B cell (primary cell): ENCODE measurements around the gene MON1B. TPM values are rescaled to one million over a fixed set of nuclear protein-coding genes. Genes with fewer than 3 reads are reported as not detected.
A peak's percentile ranks its signal among the peaks of the same experiment; 100 is the strongest.

Source experiments
- ATAC-seq: fragments of 200-7000 bp; cut with Tn5 transposase; one replicate; pipeline ENCODE4 v1.10.0; 2021; ENCODE audit warnings: low read depth, mild to moderate bottlenecking, moderate number of reproducible peaks, moderate library complexity
- CTCF ChIA-PET: fragments of 350-600 bp; sonication (Branson Sonifier 250); formaldehyde crosslinking; loops from one replicate; lab custom pipeline; 2021; ENCODE audit warnings: antibody characterized with exemption, inconsistent platforms; lab: Charles Lee
- POLR2A ChIA-PET: fragments of 350-600 bp; sonication (Branson Sonifier 250); formaldehyde crosslinking; loops from one replicate; lab custom pipeline; 2021; ENCODE audit warnings: antibody characterized with exemption; lab: Charles Lee
- DNase-seq: peaks from one replicate; pipeline ENCODE4 v3.0.0; 2013
- H2AFZ ChIP-seq: 2 replicates; pipeline ENCODE4 v1.6.1; 2012; ENCODE audit warnings: mild to moderate bottlenecking, low read depth, low read length; ENCODE audit not compliant: insufficient read depth, poor library complexity, severe bottlenecking
- H3K27ac ChIP-seq, 2 donors: 1 replicate in 1 of 2; 2 replicates in 1 of 2; pipeline ENCODE4 v1.5.1; 2012 to 2013; ENCODE audit warnings: low read length in 2 of 2, mild to moderate bottlenecking in 2 of 2, moderate library complexity in 1 of 2
- H3K27me3 ChIP-seq, 4 experiments: fragments of 200-600 bp in 1 of 4; sonication (generic) in 1 of 4; replicated peaks in 1 of 4; 1 replicate in 2 of 4; 2 replicates in 2 of 4; pipeline versions ENCODE4 v1.6.1 to v1.7.0; 2013 to 2016; ENCODE audit warnings: low read length in 3 of 4, mild to moderate bottlenecking in 2 of 4, mixed read lengths in 1 of 4, moderate library complexity in 1 of 4; ENCODE audit not compliant: insufficient read depth in 4 of 4, control insufficient read depth in 3 of 4; ENCODE audit errors: control extremely low read depth in 1 of 4
- H3K36me3 ChIP-seq, 2 experiments: replicated peaks in 1 of 2; 1 replicate in 1 of 2; 2 replicates in 1 of 2; pipeline versions ENCODE4 v1.6.1 to v1.7.1; 2013; ENCODE audit warnings: low read length in 1 of 2; ENCODE audit not compliant: insufficient read depth in 2 of 2, control insufficient read depth in 1 of 2; ENCODE audit errors: control extremely low read depth in 1 of 2, extremely low read depth in 1 of 2
- H3K4me1 ChIP-seq, 2 donors: fragments of 200-600 bp in 1 of 2; sonication (generic) in 1 of 2; 1 replicate in 1 of 2; 2 replicates in 1 of 2; pipeline versions ENCODE4 v1.5.1 to v1.6.1; 2013 to 2017; ENCODE audit warnings: low read length in 2 of 2; ENCODE audit not compliant: control insufficient read depth in 2 of 2, insufficient read depth in 2 of 2
- H3K4me2 ChIP-seq: replicated peaks from 2 replicates; pipeline ENCODE3; 2012; ENCODE audit warnings: mild to moderate bottlenecking, low read depth, low read length; ENCODE audit not compliant: poor library complexity, severe bottlenecking
- H3K4me3 ChIP-seq, 5 experiments: fragments of 200-600 bp in 1 of 5; sonication (generic) in 1 of 5; 1 replicate in 3 of 5; 2 replicates in 2 of 5; pipeline versions ENCODE4 v1.5.1 to v1.7.0; 2011 to 2016; ENCODE audit warnings: low read length in 4 of 5, mild to moderate bottlenecking in 4 of 5, low read depth in 2 of 5, control low read depth in 1 of 5, moderate library complexity in 1 of 5; ENCODE audit not compliant: insufficient read depth in 1 of 5; ENCODE audit errors: control extremely low read depth in 1 of 5, extremely low read depth in 1 of 5
- H3K79me2 ChIP-seq: fragments of 200-600 bp; sonication (generic); one replicate; pipeline ENCODE4 v1.6.0; 2016; ENCODE audit warnings: low read length; ENCODE audit not compliant: control insufficient read depth, insufficient read depth
- H3K9ac ChIP-seq: fragments of 200-600 bp; sonication (generic); 2 replicates; pipeline ENCODE4 v1.6.1; 2017; ENCODE audit warnings: mild to moderate bottlenecking, low read length, moderate library complexity
- H3K9me3 ChIP-seq, 3 donors: one replicate each; pipeline versions ENCODE4 v1.6.1 to v1.7.1; 2013; ENCODE audit warnings: low read length in 2 of 3; ENCODE audit not compliant: control insufficient read depth in 2 of 3, insufficient read depth in 1 of 3; ENCODE audit errors: control extremely low read depth in 1 of 3
- H4K20me1 ChIP-seq: 2 replicates; pipeline ENCODE4 v1.6.0; 2012; ENCODE audit warnings: mild to moderate bottlenecking, low read length; ENCODE audit not compliant: insufficient read depth, control insufficient read depth, poor library complexity, severe bottlenecking
- H3K27ac Mint-ChIP-seq: one replicate; pipeline ENCODE4 v1.8.0; 2021; ENCODE audit warnings: mixed read lengths
- H3K27me3 Mint-ChIP-seq: one replicate; pipeline ENCODE4 v1.8.0; 2021; ENCODE audit warnings: mixed read lengths
- H3K4me1 Mint-ChIP-seq: one replicate; pipeline ENCODE4 v1.8.0; 2021; ENCODE audit warnings: mixed read lengths
- H3K4me3 Mint-ChIP-seq: one replicate; pipeline ENCODE4 v1.8.0; 2021; ENCODE audit warnings: mixed read lengths
- H3K9me3 Mint-ChIP-seq: one replicate; pipeline ENCODE4 v1.8.0; 2022; ENCODE audit warnings: mixed read lengths; ENCODE audit not compliant: insufficient read depth
- EZH2 ChIP-seq: IDR thresholded peaks from 2 replicates; pipeline ENCODE4 v1.6.1; 2012; ENCODE audit warnings: borderline replicate concordance, low read depth, mild to moderate bottlenecking, moderate library complexity, low read length; ENCODE audit not compliant: insufficient read depth, poor library complexity, severe bottlenecking
- WGBS: methylation state at CpG from one replicate; pipeline ENCODE4 v1.1.5; 2013; ENCODE audit warnings: missing lambda C conversion rate; ENCODE audit not compliant: insufficient coverage; 5-methylcytosine and 5-hydroxymethylcytosine counted together
- intact Hi-C: fragments of 100-400 bp; cut with micrococcal nuclease; formaldehyde crosslinking; loops from one replicate; pipeline ENCODE4 v1.10.0; 2022
- polyA plus RNA-seq: library from polyadenylated mRNA; depleted of rRNA; stranded (reverse); fragments of >200 nt; gene quantifications from 2 replicates; pipeline ENCODE4 v1.2.3, GENCODE V29; 2012
- total RNA-seq, 2 donors: library from RNA; stranded (reverse); fragments of 120-200 nt in 1 of 2; gene quantifications; 1 replicate in 1 of 2; 2 replicates in 1 of 2; pipeline versions ENCODE4 v1.2.3 to v1.2.4, GENCODE V29; 2013 to 2022
- TF ChIP-seq, protein P1 (sequence below): fragments of 200-600 bp; IDR thresholded peaks from one replicate; pipeline ENCODE4 v1.8.0; 2022; ENCODE audit warnings: antibody characterized with exemption, mild to moderate bottlenecking

MON1B gene
- total and polyA plus RNA-seq, 2 donors (not counting 1 experiment from before 2014, with no cell fraction given): 35.0 to 79.1 TPM

DNA sequence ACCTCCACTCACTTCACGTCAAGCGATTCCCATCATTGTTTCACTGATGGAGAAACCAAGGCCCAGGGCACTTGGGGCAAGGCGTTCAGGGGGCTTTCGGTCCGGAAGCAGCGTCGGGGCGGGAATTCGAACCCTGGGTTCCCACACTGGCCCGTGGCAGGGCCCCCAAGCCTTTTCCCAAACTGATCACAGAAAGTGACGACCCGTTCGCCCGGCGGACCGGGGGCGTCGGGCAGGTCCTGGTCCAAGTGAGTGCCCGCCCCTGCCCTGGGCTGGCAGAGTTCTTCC, 856 bp upstream of the MON1B start:
- Mint-ChIP-seq H3K27me3 (peaks cover 9% of the 10 kb centered on the region), H3K4me1 (peaks cover 40% of the 10 kb centered on the region), H3K4me3 (peak overlapping the region; percentile 92), H3K9me3 (no peaks in the 10 kb centered on the region), H3K27ac (peak overlapping the region; percentile 99)
- TF ChIP-seq, protein P1, sequence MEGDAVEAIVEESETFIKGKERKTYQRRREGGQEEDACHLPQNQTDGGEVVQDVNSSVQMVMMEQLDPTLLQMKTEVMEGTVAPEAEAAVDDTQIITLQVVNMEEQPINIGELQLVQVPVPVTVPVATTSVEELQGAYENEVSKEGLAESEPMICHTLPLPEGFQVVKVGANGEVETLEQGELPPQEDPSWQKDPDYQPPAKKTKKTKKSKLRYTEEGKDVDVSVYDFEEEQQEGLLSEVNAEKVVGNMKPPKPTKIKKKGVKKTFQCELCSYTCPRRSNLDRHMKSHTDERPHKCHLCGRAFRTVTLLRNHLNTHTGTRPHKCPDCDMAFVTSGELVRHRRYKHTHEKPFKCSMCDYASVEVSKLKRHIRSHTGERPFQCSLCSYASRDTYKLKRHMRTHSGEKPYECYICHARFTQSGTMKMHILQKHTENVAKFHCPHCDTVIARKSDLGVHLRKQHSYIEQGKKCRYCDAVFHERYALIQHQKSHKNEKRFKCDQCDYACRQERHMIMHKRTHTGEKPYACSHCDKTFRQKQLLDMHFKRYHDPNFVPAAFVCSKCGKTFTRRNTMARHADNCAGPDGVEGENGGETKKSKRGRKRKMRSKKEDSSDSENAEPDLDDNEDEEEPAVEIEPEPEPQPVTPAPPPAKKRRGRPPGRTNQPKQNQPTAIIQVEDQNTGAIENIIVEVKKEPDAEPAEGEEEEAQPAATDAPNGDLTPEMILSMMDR: no peak
- no peak for TF ChIP-seq EZH2
- intact Hi-C loops: loop anchor here (1.0 to 2.0 kb wide), 2 partner anchors 22 to 1673 kb away; no protein-coding TSS in a partner anchor
- under 1% methylated on average over 19 of the region's 19 CpGs for WGBS
- peak overlapping the region; percentile 74 to 98 (median 91) for H3K4me3 ChIP-seq
- H4K20me1 ChIP-seq: peaks cover 17% of the 10 kb centered on the region
- peak overlapping the region; percentile 92 for H2AFZ ChIP-seq
- peaks cover 17 to 23% of the 10 kb centered on the region in 2 donors for H3K4me1 ChIP-seq
- POLR2A ChIA-PET: no interaction called here
- peaks cover 0 to 22% of the 10 kb centered on the region in 2 experiments for H3K36me3 ChIP-seq
- peaks cover 0 to 2% (median 0%) of the 10 kb centered on the region in 4 experiments for H3K27me3 ChIP-seq
- peak overlapping the region; percentile 92 for H3K4me2 ChIP-seq
- no peak for ATAC-seq
- CTCF ChIA-PET: interaction anchor here (1.2 kb wide), 2 partner anchors 19 to 33 kb away, joined by 3 read pairs; no protein-coding TSS in a partner anchor
- H3K9me3 ChIP-seq: no peaks in the 10 kb centered on the region
- H3K27ac ChIP-seq: peak overlapping the region; percentile 94 to 98
- DNase-seq: no peak
- H3K9ac ChIP-seq: peak overlapping the region; percentile 92
- H3K79me2 ChIP-seq: peaks cover 36% of the 10 kb centered on the region

DNA sequence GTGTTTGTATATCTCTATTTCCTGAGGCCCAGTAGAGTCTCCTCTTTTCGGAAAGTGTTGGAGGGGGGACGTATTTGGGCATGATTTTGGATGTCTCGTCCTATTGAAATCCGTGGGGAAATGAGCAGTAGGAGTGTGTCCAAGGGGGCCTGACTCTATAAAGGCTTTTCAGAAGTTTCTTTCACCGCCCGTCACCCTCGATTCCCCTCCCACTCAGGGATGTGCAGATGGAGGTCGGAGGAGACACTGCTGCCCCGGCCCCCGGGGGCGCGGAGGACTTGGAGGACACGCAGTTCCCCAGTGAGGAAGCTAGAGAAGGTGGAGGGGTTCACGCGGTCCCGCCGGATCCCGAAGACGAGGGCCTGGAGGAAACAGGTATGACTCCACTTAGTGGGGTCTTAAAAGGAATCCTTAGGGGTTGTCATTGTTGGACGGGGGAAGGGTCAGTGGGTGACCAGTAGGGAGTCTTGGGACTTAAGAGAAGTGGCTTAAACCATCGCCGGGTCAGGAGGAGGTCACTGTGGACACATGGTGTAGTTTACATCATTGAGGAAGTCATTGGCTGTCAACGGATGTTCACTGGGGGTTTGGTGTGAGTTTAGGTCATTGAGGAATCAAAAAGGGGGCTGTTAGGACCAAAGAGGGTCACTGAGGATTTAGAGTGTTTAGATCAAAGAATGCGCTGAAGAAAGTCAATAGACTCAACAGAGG, 424 bp downstream of the MON1B start:
- no peak for DNase-seq
- H3K27me3 ChIP-seq: no peaks in the 10 kb centered on the region
- H4K20me1 ChIP-seq: peaks cover 26% of the 10 kb centered on the region
- H3K36me3 ChIP-seq: peaks cover 0 to 33% of the 10 kb centered on the region in 2 experiments
- peaks cover 17 to 23% of the 10 kb centered on the region in 2 donors for H3K4me1 ChIP-seq
- H2AFZ ChIP-seq: peak overlapping the region; percentile 92
- peak overlapping the region; percentile 92 for H3K4me2 ChIP-seq
- peak overlapping the region; percentile 94 to 98 for H3K27ac ChIP-seq
- Mint-ChIP-seq H3K27ac (peak overlapping the region; percentile 99), H3K4me3 (peak overlapping the region; percentile 92), H3K27me3 (peaks cover 4% of the 10 kb centered on the region), H3K9me3 (no peaks in the 10 kb centered on the region), H3K4me1 (peaks cover 40% of the 10 kb centered on the region)
- 6% methylated on average over 18 of the region's 24 CpGs for WGBS
- no peaks in the 10 kb centered on the region for H3K9me3 ChIP-seq
- H3K4me3 ChIP-seq: peak overlapping the region; percentile 74 to 98 (median 91)
- intact Hi-C loops: loop anchor here (2.0 kb wide), 1 partner anchor 1675 kb away; no protein-coding TSS in a partner anchor
- TF ChIP-seq, protein P1: no peak
- no peak for TF ChIP-seq EZH2
- CTCF ChIA-PET: interaction anchor here (1.2 kb wide), 1 partner anchor 32 kb away, joined by 3 read pairs; no protein-coding TSS in a partner anchor
- ATAC-seq: no peak
- POLR2A ChIA-PET: interaction anchor here (0.8 to 1.1 kb wide), 2 partner anchors 21 to 531 kb away, joined by 3 to 4 read pairs; partner anchors contain the start of gene NUDT7
- peaks cover 36% of the 10 kb centered on the region for H3K79me2 ChIP-seq
- H3K9ac ChIP-seq: peak overlapping the region; percentile 92
